Ishikawa (cell line): ENCODE results near the gene ADA.

Experiments
- CEBPB ChIP-seq: IDR thresholded peaks from 2 replicates; pipeline ENCODE4 v1.6.1; 2012
- CREB1 ChIP-seq: IDR thresholded peaks from 2 replicates; pipeline ENCODE4 v1.6.1; 2012; ENCODE audit warnings: low read depth
- EGR1 ChIP-seq: IDR thresholded peaks from 2 replicates; pipeline ENCODE4 v1.6.1; 2012
- EP300 ChIP-seq: IDR thresholded peaks from 2 replicates; pipeline ENCODE4 v1.6.1; 2012; ENCODE audit warnings: borderline replicate concordance
- FOXM1 ChIP-seq: IDR thresholded peaks from 2 replicates; pipeline ENCODE4 v1.6.1; 2012; ENCODE audit warnings: low read depth, borderline replicate concordance
- MAX ChIP-seq: IDR thresholded peaks from 2 replicates; pipeline ENCODE4 v1.6.1; 2012
- NFIC ChIP-seq: IDR thresholded peaks from 2 replicates; pipeline ENCODE4 v1.6.1; 2012
- RAD21 ChIP-seq: IDR thresholded peaks from 2 replicates; pipeline ENCODE4 v1.6.1; 2012; ENCODE audit warnings: low read depth
- REST ChIP-seq: IDR thresholded peaks from 2 replicates; pipeline ENCODE4 v1.6.1; 2012; ENCODE audit warnings: low read depth, mild to moderate bottlenecking
- TAF1 ChIP-seq: IDR thresholded peaks from 2 replicates; pipeline ENCODE4 v1.6.1; 2012; ENCODE audit warnings: low read depth, mild to moderate bottlenecking
- TCF12 ChIP-seq: IDR thresholded peaks from 2 replicates; pipeline ENCODE4 v1.6.1; 2012; ENCODE audit warnings: low read depth
- TEAD4 ChIP-seq: IDR thresholded peaks from 2 replicates; pipeline ENCODE4 v1.6.1; 2012
- USF1 ChIP-seq: IDR thresholded peaks from 2 replicates; pipeline ENCODE4 v1.6.1; 2012
- YY1 ChIP-seq: IDR thresholded peaks from 2 replicates; pipeline ENCODE4 v1.6.1; 2012; ENCODE audit warnings: low read depth
- ZBTB7A ChIP-seq: IDR thresholded peaks from 2 replicates; pipeline ENCODE4 v1.6.1; 2012; ENCODE audit warnings: low read depth

Gene ADA

GRCh38 chr20:44651684-44652423 lies at the start of gene ADA:
TSS of gene ADA (minus strand) at chr20:44651699. CDS start at chr20:44651607, 92 bp downstream.
- TF ChIP-seq TCF12, result 0 out of 2 replicates have a peak, but pooled peaks have one; percentile 35
- TF ChIP-seq CEBPB, result no peak
- TF ChIP-seq CREB1, result no peak
- 0 out of 2 replicates have a peak, but pooled peaks have one; percentile 19 for TF ChIP-seq EGR1
- no peak for TF ChIP-seq RAD21
- no peak for TF ChIP-seq YY1
- TF ChIP-seq USF1, result no peak
- peak; percentile 68 for TF ChIP-seq MAX
- TF ChIP-seq REST, result no peak
- no peak for TF ChIP-seq NFIC
- no peak for TF ChIP-seq EP300
- TF ChIP-seq TAF1, result no peak
- no peak for TF ChIP-seq TEAD4
- peak; percentile 75 for TF ChIP-seq ZBTB7A
- TF ChIP-seq FOXM1, result no peak

GRCh38 chr20:44700306-44700705 lies 48.8 kb upstream of the ADA start:
- TF ChIP-seq NFIC (no peak), YY1 (no peak), USF1 (no peak), RAD21 (no peak), TCF12 (no peak), FOXM1 (no peak), CEBPB (no peak), TEAD4 (no peak), ZBTB7A (no peak), EGR1 (no peak), EP300 (no peak), MAX (no peak), CREB1 (no peak)

GRCh38 chr20:44698351-44698750 lies 46.9 kb upstream of the ADA start:
- TF ChIP-seq TEAD4, result no peak
- no peak for TF ChIP-seq YY1

- no peak for TF ChIP-seq TAF1
- TF ChIP-seq MAX, result no peak
- TF ChIP-seq NFIC, result no peak
- TF ChIP-seq RAD21, result no peak
- TF ChIP-seq FOXM1, result no peak
- TF ChIP-seq ZBTB7A, result no peak
- no peak for TF ChIP-seq EP300
- no peak for TF ChIP-seq REST
- TF ChIP-seq YY1, result no peak
- no peak for TF ChIP-seq TCF12
- TF ChIP-seq TEAD4, result no peak
- no peak for TF ChIP-seq CEBPB
- no peak for TF ChIP-seq USF1
- TF ChIP-seq CREB1, result no peak
- TF ChIP-seq EGR1, result no peak
Observed at GRCh38 chr20:44696315-44696714, 44.8 kb upstream of the ADA start.

GRCh38 chr20:44695674-44696300 lies 44.3 kb upstream of the ADA start:
- TF ChIP-seq EP300, result no peak
- TF ChIP-seq CREB1, result no peak
- no peak for TF ChIP-seq YY1
- TF ChIP-seq TEAD4, result no peak
- no peak for TF ChIP-seq EGR1
- TF ChIP-seq RAD21, result no peak
- TF ChIP-seq ZBTB7A, result no peak
- no peak for TF ChIP-seq TAF1
- TF ChIP-seq FOXM1, result no peak
- TF ChIP-seq TCF12, result no peak
- no peak for TF ChIP-seq CEBPB
- TF ChIP-seq REST, result no peak
- TF ChIP-seq MAX, result no peak
- no peak for TF ChIP-seq USF1
- TF ChIP-seq NFIC, result no peak
